SK-N-MC (cell line): Measurements from ENCODE around the gene HSPBP1.

Experiments
- EZH2 ChIP-seq: fragments of 200-600 bp; sonication (generic); IDR thresholded peaks from one replicate; pipeline ENCODE4 v1.6.1; 2017; ENCODE audit warnings: antibody characterized with exemption
- POLR2AphosphoS5 ChIP-seq: IDR thresholded peaks from 2 replicates; pipeline ENCODE4 v1.6.1; 2012; ENCODE audit warnings: mild to moderate bottlenecking, low read depth, low read length, borderline replicate concordance

GRCh38 chr19:55244004-55244680, 35.8 kb downstream of the HSPBP1 start:
- no peak for TF ChIP-seq POLR2AphosphoS5
- no peak for TF ChIP-seq EZH2
